ENCODE results near the gene KRT32. TPM values are rescaled to one million over a fixed set of nuclear protein-coding genes. Genes with fewer than 3 reads are reported as not detected.
A peak's percentile ranks its signal among the peaks of the same experiment; 100 is the strongest.
"Not testable (repeated sequence)": the region's sequence is repeated elsewhere in the genome, so short reads cannot be mapped to it uniquely, and the experiment has no call there.

KRT32 gene
- total RNA-seq, 1 experiment from 2014 or later: not detected

DNA sequence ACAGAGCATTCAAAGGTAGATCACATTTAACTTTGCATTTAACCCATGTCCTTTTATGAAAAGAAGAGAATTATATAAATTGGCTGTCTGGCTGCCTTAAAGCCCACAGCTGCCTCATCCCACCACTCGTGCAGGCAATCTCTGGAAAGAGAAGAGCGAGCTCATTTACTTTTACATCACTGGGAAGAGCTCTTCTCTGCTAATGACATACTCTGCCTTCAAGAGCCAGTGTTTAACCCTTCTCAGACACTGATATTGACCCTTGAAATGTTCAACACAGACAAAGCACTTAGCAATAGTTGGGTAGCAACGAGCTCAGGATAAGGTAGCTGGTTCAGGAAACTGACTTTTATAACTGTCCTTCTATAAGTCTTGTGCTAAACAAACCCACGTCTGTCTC lies 33.2 kb downstream of the KRT32 start:
- no peaks in the 10 kb centered on the region for H3K36me3 ChIP-seq (ENCODE audit: control insufficient read depth, insufficient read depth, low read length)
- H3K4me3 Mint-ChIP-seq (ENCODE audit: unreplicated experiment): no peak overlapping the region
- no peaks in the 10 kb centered on the region for H3K9me3 Mint-ChIP-seq (ENCODE audit: unreplicated experiment)
- peaks cover 3% of the 10 kb centered on the region for H3K27me3 Mint-ChIP-seq (ENCODE audit: insufficient read depth, unreplicated experiment)
- H3K4me1 Mint-ChIP-seq (ENCODE audit: low read depth, unreplicated experiment): peaks cover 7% of the 10 kb centered on the region
- peaks cover 17% of the 10 kb centered on the region for H3K4me1 ChIP-seq
- ChIA-PET CTCF (interaction anchor here (1.1 to 1.4 kb wide), 2 partner anchors 28 to 62 kb away, joined by 3 to 4 read pairs; no protein-coding TSS in a partner anchor), POLR2A (no interaction called here)
- no peaks in the 10 kb centered on the region for H3K36me3 Mint-ChIP-seq (ENCODE audit: insufficient read depth, unreplicated experiment)
- no peak overlapping the region for H3K27ac Mint-ChIP-seq (ENCODE audit: unreplicated experiment)
- no peaks in the 10 kb centered on the region for H3K9me3 ChIP-seq
- DNase-seq: no peak
- BruUV-seq (replicated peaks): no TSS peak
- no peaks in the 10 kb centered on the region for H3K27me3 ChIP-seq (replicated peaks; ENCODE audit: control insufficient read depth, insufficient read depth, low read length)
- no peak for TF ChIP-seq CTCF (IDR thresholded peaks at IDR 0.05; ENCODE audit: insufficient read depth in 1 of 2, low read depth in 1 of 2, low read length in 1 of 2, severe bottlenecking in 1 of 2, unreplicated experiment in 1 of 2)
- intact Hi-C loops (cut with micrococcal nuclease; ENCODE audit: unreplicated experiment): no loop called here
- H3K4me3 ChIP-seq (ENCODE audit: low read depth, low read length): no peak overlapping the region

DNA sequence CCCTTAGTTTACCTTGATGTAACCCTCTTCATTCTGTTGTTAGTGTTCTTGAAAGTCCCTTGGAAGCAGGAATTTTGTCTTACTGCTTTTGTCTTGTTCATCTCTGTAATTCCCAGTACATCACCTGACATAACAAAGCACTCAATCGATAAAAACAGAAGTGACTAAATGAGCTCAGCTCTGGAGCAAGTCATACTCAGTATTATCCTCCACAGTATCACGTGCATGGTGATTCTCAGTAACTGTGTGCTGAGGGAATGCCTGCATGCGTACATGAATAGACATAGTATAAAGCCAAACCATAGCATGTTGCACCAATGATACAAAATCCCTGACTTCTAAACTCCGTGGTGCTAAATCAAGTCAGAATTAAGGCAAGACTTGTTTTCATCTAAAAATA lies 33.6 kb downstream of the KRT32 start:
- Histone ChIP-seq H3K4me3 (ENCODE audit: low read depth, low read length) (no peak overlapping the region), H3K9me3 (no peaks in the 10 kb centered on the region), H3K4me1 (peaks cover 20% of the 10 kb centered on the region), H3K36me3 (ENCODE audit: control insufficient read depth, insufficient read depth, low read length) (no peaks in the 10 kb centered on the region), H3K27me3 (replicated peaks; ENCODE audit: control insufficient read depth, insufficient read depth, low read length) (no peaks in the 10 kb centered on the region)
- Mint-ChIP-seq H3K4me1 (ENCODE audit: low read depth, unreplicated experiment) (peaks cover 11% of the 10 kb centered on the region), H3K36me3 (ENCODE audit: insufficient read depth, unreplicated experiment) (no peaks in the 10 kb centered on the region), H3K4me3 (ENCODE audit: unreplicated experiment) (no peak overlapping the region), H3K27ac (ENCODE audit: unreplicated experiment) (no peak overlapping the region), H3K27me3 (ENCODE audit: insufficient read depth, unreplicated experiment) (peaks cover 3% of the 10 kb centered on the region), H3K9me3 (ENCODE audit: unreplicated experiment) (no peaks in the 10 kb centered on the region)
- POLR2A ChIA-PET: no interaction called here
- intact Hi-C loops (cut with micrococcal nuclease; ENCODE audit: unreplicated experiment): no loop called here
- BruUV-seq (replicated peaks): no TSS peak
- no peak for TF ChIP-seq CTCF (IDR thresholded peaks at IDR 0.05; ENCODE audit: insufficient read depth in 1 of 2, low read depth in 1 of 2, low read length in 1 of 2, severe bottlenecking in 1 of 2, unreplicated experiment in 1 of 2)
- CTCF ChIA-PET: interaction anchor here (1.1 to 1.4 kb wide), 2 partner anchors 28 to 63 kb away, joined by 3 to 4 read pairs; no protein-coding TSS in a partner anchor
- DNase-seq: no peak

GRCh38 chr17:41430376-41430775 lies 36.8 kb downstream of the KRT32 start:
- H3K9me3 ChIP-seq; intact Hi-C loops (cut with micrococcal nuclease; ENCODE audit: unreplicated experiment); H3K27me3 Mint-ChIP-seq (ENCODE audit: insufficient read depth, unreplicated experiment); H3K36me3 ChIP-seq (ENCODE audit: control insufficient read depth, insufficient read depth, low read length); H3K27ac Mint-ChIP-seq (ENCODE audit: unreplicated experiment); H3K4me3 ChIP-seq (ENCODE audit: low read depth, low read length); H3K36me3 Mint-ChIP-seq (ENCODE audit: insufficient read depth, unreplicated experiment); H3K27me3 ChIP-seq (replicated peaks; ENCODE audit: control insufficient read depth, insufficient read depth, low read length); BruUV-seq (replicated peaks); H3K9me3 Mint-ChIP-seq (ENCODE audit: unreplicated experiment); H3K4me3 Mint-ChIP-seq (ENCODE audit: unreplicated experiment): not testable (repeated sequence)
- ChIA-PET POLR2A (interaction anchor here (0.6 kb wide), 1 partner anchor 528 kb away, joined by 6 read pairs; no protein-coding TSS in a partner anchor), CTCF (interaction anchor here (0.7 kb wide), 1 partner anchor 216 kb away, joined by 3 read pairs; no protein-coding TSS in a partner anchor)
- peaks cover 13% of the 10 kb centered on the region for H3K4me1 Mint-ChIP-seq (ENCODE audit: low read depth, unreplicated experiment)
- peaks cover 20% of the 10 kb centered on the region for H3K4me1 ChIP-seq
- peak; percentile 55 to 58 for DNase-seq

DNA sequence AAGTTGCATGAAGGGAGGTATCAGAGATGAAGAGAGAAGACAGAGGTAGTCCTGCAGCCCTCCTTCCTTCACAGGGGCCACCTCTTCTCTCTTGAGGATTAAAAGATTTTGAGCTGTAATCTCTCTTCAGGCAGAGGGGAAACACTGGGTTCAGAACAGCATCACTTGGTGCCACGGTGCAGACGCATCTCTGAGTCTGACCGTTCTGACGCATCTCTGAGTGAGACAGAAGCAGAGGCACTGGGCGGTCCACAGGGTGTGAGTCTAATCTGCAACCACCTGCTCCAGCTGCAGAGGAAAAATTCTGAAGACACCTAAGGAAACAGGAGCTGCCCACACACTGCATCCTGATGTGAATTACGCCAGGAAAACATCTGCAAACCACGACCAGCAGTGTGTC lies 37.5 kb downstream of the KRT32 start:
- POLR2A ChIA-PET: interaction anchor here (0.6 kb wide), 1 partner anchor 528 kb away, joined by 6 read pairs; no protein-coding TSS in a partner anchor
- peaks cover 13% of the 10 kb centered on the region for H3K4me1 Mint-ChIP-seq (ENCODE audit: low read depth, unreplicated experiment)
- Histone ChIP-seq H3K4me1 (peaks cover 20% of the 10 kb centered on the region), H3K27me3 (replicated peaks; ENCODE audit: control insufficient read depth, insufficient read depth, low read length) (no peaks in the 10 kb centered on the region), H3K4me3 (ENCODE audit: low read depth, low read length) (no peak overlapping the region), H3K9me3 (no peaks in the 10 kb centered on the region), H3K36me3 (ENCODE audit: control insufficient read depth, insufficient read depth, low read length) (no peaks in the 10 kb centered on the region)
- BruUV-seq (replicated peaks): no TSS peak
- CTCF ChIA-PET: no interaction called here
- intact Hi-C loops (cut with micrococcal nuclease; ENCODE audit: unreplicated experiment): no loop called here
- no peak overlapping the region for H3K4me3 Mint-ChIP-seq (ENCODE audit: unreplicated experiment)
- no peak overlapping the region for H3K27ac Mint-ChIP-seq (ENCODE audit: unreplicated experiment)
- no peaks in the 10 kb centered on the region for H3K36me3 Mint-ChIP-seq (ENCODE audit: insufficient read depth, unreplicated experiment)
- H3K9me3 Mint-ChIP-seq (ENCODE audit: unreplicated experiment): no peaks in the 10 kb centered on the region
- TF ChIP-seq CTCF (IDR thresholded peaks at IDR 0.05; ENCODE audit: insufficient read depth in 1 of 2, low read depth in 1 of 2, low read length in 1 of 2, severe bottlenecking in 1 of 2, unreplicated experiment in 1 of 2): no peak
- H3K27me3 Mint-ChIP-seq (ENCODE audit: insufficient read depth, unreplicated experiment): no peaks in the 10 kb centered on the region
- DNase-seq: no peak

Measured in Caco-2 (cell line).